ENCODE measurements around the gene PKN1.
"Not testable (repeated sequence)": the region's sequence is repeated elsewhere in the genome, so short reads cannot be mapped to it uniquely, and the experiment has no call there.

PKN1 gene

DNA sequence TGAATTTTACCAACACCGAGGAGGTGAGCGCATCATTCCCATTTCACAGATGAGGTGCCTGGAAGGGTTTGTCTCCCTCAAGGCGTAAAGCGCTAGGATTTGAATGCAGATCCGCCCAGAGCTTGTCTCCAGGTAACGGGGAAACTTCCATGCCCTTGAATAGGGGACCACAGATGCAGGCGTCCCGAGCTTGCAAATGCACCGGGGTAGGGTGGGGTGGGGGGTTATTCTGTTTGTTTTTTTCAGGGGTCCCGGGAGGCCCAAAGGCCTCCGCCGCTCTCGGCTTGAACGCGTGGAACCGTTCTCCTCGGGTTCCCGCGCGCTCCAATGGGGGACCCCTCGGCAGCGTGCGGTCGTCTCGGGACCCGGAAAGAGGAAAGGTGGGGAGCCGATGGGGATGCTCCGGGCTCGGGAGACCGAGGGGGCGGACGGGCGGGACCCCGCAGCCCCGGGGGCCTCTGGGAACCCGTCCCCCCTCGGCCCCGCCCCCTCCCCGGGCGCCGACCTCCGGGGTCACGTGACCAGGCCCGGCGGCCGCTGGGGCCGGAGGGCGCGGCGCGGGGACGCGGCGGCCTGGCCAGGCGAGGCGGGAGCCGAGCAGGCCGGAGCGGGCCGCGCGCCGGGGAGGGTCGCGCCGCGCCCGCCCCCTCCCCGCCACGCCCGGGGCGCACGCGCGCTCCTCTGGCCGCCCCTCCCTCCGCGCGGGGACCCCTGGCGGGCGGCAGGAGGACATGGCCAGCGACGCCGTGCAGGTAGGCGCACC lies at the start of gene PKN1:
Gene PKN1 (plus strand): TSS at position 516 of the 763 bp plus-strand sequence. CDS start 216 bp downstream, at position 732.
- no peak for DNase-seq

DNA sequence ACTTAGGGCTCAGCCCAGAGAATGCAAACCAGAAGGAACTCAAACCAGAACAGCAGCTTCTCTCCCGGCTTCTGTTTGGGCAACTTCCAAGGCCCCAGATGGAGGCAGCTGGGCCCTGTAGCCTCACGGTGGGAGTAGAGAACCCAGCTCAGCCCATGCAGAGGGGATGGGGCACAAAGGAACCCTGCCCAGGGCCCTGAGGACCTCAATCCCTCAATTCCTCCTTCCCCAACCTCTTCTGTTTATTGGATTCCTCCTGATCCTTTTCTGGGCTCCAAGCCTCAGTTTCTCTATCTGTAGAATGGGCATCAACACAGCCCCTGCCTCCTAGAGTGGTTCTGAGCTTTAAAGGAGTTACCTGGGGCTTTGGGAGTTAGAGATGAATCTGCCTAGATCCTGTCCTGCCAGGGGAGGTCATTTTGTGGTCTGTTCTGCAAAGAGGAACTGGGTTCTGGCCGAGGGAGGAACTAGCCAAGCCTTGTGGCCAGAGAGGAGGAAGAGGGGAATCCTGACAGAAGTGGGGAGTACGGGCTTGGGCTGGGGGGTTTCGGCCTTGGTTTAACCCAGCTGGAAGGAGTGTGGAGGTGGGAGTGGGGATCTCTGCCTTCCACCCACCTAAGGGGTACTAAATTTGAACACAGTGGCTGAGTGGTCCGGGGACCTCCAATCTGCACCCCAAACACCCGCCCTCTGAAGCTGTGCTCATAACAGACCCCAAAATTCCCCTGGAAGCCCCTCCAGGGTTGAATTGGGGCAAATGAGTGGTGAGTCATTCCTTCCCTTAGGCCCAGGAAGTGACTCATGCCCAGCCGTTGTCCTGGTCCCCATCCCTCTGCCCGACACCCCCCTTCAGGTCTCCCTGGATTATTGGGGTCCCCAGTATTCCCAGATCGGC lies 49.2 kb upstream of the PKN1 start:
- DNase-seq = no peak

DNA sequence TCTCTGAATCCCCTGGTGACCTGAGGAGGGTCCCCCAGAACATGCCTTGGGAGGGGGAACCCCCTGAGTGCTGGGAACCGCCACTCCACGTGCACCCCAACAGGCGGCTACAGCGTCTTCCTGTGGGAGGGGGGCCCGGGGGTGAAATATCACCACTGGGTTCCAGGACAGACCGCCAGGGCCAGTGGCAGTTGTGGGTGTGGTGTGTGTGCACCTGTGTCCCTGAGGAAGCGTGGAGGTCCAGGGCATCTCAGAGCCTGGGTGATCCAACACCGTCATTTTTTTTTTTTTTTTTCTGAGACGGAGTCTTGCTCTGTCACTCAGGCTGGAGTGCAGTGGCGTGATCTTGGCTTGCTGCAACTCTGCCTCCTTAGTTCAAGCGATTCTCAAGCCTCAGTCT lies 47.6 kb upstream of the PKN1 start:
- no peak for DNase-seq

DNA sequence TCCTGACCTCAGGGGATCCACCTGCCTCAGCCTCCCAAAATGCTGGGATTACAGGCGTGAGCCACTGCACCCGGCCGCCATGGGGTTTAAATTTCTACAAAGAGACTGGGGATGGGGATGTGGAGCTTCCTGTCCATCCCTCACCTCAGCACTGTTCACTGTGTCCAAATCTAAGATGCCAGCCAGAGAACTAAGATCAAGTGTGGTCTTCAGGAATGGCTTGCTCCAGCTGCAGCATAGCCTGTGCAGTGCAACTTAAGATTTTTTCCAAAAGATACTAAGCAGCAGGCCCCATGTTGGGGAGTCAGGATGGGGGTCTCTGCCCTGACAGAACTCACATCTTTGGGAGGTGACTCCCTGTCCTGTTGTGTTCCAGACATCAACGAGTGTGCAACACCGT lies 42.6 kb upstream of the PKN1 start:
- DNase-seq = no peak

DNA sequence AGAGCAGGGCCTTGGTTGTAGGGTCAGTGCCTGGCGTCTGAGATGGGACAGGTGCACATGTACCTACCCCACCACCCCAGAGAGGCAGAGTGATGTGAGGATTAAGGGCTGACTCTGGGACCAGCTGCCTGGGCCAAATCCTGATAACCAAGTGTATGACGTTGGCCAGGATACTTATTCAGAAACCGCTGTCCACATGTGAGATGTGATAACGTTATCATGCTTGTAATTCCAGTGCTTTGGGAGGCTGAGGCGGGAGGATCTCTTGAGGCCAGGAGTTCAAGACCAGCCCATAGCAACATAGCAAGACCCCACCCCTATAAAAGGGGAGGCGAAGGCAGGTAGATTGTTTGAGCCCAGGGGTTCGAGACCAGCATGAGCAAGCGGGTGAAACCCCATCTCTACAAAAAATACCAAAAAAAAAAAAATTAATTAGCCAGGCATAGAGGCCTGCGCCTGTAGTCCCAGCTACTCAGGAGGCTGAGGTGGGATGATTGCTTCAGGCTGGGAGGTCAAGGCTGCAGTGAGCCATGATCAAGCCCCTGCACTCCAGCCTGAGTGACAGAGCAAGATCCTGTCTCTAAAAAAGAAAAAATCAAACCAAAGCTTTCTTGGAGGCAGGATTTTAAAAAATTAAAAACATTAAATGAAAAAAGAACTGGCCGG lies 41.8 kb upstream of the PKN1 start:
- no peak for DNase-seq

DNA sequence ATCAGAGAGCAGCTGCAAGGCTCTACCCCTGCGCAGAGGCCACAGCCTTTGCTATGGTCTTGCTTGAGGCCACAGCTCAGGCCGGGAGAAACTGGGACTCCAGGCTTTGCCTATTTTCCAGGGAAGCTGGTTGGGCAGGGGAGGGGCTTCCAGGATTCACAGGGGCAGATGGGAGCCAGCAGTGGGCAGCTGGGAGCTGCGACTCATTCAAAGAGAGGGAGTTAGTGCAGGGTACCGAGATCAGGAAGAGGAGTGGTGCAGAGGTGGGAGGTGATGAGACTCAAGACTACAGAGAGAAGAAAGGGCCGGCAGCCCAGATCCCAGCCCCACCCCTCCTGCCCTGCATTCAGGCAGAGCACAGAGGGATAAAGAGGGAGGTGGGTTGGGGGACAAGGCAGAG lies 39.8 kb upstream of the PKN1 start:
- no peak for DNase-seq

DNA sequence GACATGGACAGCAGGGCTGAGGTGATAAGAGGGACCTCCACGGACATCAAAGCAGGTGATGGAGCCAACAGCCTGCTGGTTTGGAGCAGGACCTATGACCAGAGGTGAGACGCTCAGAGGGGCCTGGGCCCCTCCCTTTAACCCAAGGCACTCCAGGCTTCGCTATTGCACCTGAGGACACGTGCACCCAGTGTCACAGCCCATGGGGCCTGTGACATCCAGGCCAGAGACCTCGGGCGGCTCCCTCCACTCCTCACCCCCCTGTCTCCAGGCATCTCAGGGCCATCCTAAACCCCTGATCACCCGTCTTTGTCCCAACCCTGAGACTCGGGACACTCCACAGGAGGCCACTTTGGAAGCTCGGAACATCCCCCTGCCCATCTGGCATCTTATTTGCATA lies 38.9 kb upstream of the PKN1 start:
- DNase-seq = no peak

DNA sequence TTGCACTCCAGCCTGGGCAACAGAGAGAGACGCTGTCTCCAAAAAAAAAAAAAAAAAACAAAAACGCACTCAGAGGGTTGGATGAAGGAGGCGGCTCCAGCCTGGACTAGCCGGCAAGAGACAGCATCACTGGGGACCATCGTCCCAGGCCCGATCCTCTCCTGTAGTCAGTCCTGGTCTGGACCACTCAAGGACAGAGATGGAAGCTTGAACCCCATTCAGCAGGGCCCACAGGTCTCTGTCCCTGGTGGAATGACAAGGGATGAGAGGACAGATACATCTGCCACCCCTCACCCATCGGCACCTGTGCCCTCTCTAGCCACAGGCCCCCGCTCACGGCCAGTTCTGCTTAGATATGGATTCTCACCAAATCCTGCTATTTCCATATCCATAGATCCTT lies 37.8 kb upstream of the PKN1 start:
- DNase-seq = no peak

DNA sequence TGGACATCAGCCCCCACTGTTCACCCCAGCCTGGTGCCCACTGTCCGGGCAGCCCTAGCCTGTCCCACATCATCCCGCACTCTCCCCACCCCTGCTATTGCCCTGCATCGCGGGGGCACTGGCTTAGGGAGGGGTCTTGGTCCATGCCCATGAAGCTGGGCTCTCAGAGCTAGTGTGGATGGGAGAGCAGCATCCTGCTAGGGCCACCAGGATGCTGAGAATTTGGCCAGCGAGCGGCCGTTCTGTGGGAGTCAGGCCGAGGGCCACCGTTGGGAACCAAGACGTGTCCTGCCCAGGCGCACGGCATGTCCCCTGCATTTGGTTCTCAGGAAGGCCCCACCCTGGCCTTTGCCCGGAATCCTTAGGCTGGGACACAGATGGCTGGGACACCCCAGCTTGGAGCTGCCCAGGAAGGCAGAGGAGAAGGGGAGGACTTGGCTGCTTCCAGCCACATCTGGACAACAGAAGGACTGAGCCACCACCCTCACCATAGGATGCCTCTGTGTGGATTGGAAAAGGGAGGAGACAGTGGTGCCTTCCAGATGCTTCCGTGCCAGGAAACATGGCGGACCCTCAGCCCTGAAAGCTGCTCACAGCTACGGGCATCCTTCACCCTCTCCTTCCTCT lies 37.3 kb upstream of the PKN1 start:
- no peak for DNase-seq

DNA sequence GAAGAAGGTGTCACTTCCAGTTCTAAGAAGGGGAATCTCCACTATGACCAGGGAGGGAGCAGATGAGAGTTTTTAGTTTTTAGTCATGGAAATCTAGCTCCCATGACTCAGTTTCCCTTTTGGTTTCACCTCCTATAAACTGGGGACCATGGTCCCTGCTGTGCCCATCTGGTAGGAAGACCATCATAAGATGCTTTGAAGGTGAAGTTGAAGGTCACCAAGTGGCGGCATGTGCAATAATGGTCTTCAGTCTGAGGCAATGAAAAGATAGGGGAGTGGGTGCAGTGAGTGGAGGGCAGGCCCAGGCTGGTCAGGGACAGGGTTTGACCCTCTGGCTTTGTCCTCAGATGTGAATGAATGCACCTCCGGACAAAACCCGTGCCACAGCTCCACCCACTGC lies 36.4 kb upstream of the PKN1 start:
- not testable (repeated sequence) for DNase-seq

DNA sequence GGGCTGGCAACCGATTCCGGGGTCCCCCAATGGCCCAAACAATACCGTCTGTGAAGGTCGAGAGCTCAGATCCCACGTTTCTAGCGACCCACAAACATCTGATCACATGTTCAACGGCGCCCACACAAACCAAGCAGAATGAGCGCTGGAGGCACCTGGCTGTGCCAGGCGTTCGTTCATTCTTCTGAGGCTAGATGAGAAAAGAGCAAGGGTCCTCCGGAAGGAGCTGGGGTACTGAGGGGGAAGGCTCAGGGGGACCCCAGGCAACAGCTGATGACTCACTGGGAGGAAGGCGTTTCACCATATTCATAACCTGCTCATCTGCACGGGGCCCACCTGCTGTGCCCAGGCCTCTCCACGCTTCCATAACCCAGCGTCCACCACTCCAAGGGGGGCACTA lies 35.9 kb upstream of the PKN1 start:
- DNase-seq = not testable (repeated sequence)

DNA sequence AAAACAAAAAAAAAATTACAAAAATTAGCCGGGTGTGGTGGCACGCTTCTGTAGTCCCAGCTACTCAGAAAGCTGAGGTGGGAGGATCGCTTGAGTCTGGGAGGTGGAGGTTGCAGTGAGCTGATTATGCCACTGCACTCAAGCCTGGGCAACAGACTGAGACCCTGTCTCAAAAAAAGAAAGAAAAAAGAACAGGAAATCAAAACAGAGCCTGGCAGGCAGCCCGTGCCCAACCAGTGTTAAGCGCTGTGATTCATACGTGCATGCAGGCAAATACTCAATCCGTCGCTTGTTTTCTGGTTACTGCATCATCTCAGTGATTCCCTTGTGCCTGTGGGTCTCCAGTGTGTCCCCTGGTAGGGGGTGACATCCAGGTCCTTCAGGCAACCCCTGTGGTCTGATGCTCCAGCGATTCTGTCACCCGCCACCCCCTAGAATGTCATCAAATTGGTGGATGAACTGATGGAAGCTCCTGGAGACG lies 32.1 kb upstream of the PKN1 start:
- no peak for DNase-seq

DNA sequence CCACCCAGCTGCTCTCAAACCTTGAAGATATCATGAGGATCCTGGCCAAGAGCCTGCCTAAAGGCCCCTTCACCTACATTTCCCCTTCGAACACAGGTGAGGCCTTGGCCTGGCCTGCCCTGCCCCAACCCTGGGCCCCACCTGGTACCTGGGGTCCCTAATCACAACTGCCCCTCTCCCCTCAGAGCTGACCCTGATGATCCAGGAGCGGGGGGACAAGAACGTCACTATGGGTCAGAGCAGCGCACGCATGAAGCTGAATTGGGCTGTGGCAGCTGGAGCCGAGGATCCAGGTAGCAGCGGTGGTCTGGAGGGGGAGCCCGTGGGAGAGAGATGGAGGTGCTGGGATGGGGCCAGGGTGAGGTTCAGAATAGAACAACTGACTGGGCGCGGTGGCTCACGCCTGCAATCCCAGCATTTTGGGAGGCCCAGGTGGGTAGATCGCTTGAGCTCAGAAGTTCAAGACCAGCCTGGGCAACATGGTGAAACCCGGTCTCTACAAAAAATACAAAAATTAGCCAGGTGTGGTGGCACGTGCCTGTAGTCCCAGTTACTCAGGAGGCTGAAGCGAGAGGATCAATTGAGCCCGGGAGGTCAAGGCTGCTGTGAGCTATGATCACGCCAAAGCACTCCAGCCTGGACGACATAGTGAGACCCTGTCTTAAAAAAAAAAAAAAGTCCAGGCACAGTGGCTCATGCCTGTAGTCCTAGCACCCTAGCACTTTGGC lies 31.5 kb upstream of the PKN1 start:
- no peak for DNase-seq

DNA sequence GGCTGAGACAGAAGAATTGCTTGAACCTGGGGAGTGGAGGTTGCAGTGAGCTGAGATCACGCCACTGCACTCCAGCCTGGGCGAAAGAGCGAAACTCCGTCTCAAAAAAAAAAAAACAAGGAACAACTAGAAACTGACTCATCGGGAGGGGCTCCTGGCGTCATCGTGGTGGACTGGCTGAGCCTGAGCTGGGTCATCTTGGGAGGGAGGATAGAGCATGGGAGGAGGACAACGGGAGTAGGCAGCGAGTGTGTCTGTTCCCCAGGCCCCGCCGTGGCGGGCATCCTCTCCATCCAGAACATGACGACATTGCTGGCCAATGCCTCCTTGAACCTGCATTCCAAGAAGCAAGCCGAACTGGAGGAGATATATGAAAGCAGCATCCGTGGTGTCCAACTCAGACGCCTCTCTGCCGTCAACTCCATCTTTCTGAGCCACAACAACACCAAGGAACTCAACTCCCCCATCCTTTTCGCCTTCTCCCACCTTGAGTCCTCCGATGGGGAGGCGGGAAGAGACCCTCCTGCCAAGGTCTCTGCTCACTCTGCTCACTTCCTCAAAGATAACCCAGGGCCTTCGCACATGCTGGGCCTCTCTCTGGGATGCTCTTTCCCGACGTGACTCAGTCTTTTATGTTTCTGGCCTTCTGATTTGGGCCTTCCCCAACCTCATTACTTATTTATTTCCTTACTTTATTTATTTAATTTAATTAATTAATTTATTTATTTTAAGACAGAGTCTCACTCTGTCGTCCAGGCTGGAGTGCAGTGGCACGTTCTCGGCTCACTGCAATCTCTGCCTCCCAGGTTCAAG lies 30.6 kb upstream of the PKN1 start:
- DNase-seq = no peak

DNA sequence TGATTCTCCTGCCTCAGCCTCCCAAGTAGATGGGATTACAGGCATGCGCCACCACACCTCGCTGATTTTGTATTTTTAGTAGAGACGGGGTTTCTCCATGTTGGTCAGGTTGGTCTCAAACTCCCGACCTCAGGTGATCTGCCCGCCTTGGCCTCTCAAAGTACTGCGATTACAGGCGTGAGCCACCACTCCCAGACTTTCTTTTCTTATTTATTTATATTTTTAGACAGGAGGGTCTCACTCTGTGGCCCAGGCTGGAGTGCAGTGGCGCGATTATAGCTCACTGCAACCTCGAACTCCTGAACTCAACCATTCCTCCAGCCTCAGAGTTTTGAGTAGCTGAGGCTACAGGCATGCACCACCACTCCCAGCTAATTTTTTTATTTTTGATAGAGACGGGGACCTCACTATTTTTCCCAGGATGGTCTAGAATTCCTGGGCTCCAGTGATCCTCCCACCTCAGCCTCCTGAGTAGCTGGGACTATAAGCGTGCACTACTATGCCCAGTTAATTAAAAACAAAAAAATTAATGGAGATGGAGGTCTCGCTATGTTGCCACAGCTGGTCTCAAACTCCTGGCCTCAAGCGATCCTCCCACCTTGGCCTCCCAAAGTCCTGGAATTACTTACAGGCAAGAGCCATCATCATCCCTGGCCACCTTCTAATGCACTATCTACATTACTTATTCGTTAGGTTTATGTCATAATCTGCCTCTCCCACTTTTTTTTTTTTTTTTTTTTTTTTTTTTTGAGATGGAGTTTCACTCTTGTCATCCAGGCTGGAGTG lies 29.8 kb upstream of the PKN1 start:
- DNase-seq = not testable (repeated sequence)

DNA sequence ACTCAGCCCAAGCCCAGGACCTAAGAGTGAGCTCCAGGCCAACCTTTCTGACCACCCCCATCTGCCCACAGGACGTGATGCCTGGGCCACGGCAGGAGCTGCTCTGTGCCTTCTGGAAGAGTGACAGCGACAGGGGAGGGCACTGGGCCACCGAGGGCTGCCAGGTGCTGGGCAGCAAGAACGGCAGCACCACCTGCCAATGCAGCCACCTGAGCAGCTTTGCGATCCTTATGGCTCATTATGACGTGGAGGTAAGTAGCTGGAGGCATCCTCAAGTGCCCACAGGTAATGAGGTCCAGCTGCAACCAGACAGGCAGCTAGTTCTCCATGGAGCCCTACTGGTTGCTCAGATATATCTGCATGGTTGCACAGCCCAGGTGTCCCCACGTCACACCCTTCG lies 28.8 kb upstream of the PKN1 start:
- no peak for DNase-seq

DNA sequence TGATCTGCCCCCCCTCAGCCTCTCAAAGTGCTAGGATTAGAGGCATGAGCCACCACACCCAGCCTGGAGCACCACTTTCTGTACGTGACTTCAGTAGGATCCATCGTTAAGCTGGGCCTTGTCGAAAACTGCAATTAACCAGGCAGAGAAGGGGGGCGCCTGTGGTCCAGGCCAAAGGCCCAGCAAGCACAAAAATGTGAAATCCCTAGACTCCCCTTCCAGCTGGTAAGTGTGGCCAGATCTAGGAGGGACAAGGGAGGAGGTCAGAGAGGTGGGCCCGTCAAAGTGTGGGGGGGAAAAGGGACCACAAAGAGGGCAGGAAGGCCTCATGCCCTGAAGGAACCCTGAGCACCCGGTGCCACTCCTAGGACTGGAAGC lies 27.7 kb upstream of the PKN1 start:
- no peak for DNase-seq

DNA sequence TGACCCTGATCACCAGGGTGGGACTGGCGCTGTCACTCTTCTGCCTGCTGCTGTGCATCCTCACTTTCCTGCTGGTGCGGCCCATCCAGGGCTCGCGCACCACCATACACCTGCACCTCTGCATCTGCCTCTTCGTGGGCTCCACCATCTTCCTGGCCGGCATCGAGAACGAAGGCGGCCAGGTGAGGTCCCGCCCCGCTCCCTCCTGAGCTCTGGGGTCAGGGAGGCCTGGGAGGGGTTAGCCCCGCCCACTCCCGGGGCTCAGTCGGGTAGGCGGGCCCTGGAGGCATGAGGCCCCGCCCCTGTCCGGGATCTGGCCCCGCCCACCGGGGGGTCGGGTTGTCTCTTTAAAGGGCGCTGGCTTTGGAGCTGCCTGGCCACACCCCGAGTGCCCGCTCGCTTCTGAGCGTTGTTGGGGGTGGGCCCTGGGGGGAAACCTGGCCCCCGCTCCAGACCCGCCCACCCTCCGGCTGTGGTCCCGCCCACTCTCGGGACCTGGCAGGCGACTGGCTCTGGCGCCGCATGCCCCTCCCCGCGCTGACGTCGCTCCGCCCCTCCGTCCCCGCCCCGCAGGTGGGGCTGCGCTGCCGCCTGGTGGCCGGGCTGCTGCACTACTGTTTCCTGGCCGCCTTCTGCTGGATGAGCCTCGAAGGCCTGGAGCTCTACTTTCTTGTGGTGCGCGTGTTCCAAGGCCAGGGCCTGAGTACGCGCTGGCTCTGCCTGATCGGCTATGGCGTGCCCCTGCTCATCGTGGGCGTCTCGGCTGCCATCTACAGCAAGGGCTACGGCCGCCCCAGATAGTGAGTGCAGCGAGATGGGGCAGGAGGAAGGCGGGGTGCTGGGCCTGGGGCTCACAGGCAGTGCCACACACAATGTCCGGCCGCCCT lies 27.1 kb upstream of the PKN1 start:
- peak; percentile 88 for DNase-seq

DNA sequence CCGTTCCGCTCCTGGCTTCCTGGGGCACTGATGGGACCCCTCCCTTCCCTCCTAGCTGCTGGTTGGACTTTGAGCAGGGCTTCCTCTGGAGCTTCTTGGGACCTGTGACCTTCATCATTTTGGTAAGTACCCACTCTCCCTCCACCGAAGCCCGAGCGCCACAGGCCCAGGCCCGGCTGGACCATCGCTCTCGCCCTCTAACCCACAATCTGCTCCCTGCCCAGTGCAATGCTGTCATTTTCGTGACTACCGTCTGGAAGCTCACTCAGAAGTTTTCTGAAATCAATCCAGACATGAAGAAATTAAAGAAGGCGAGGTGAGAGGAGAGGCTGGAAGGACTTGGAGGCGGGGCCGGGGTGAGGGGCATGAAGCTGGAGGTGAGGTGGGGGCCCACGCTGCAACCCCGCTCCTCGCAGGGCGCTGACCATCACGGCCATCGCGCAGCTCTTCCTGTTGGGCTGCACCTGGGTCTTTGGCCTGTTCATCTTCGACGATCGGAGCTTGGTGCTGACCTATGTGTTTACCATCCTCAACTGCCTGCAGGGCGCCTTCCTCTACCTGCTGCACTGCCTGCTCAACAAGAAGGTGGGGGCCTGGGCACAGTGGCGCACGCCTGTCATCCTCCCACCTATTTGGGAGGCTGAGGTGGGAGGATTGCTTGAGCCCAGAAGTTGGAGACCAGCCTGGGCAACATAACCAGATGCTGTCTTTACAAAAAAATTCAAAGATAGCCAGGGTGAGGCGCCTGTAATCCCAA lies 26.3 kb upstream of the PKN1 start:
- no peak for DNase-seq

All from 8988T (cell line).